Stimulated activated CD4-positive, alpha-beta T cell treated with anti-CD3 and anti-CD28 coated beads, Interleukin-4, amount 100 ng/mL, for 1 hour (primary cell): ENCODE data around the gene TMEM178A.

Source experiments
- DNase-seq: peaks from one replicate; pipeline ENCODE4 v3.0.0-alpha.2; 2020

TMEM178A gene

DNA sequence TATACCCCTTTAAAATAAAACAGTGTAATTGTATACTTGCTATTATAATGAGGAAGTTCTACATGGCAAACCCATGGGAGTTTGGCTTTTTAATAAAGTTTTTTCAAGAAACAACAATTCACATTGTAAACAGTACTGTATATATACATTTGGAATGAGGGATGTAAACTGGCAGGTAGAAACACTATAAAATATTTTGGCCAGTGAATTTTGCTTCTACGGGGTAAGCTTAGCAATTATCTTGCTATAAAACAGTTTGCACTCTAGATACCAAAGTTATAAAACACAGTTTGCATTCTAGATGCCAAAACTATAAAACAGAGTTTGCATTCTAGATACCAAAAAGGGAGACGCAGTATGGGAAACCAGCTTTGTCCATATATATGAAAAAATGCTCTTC is 96.7 kb downstream of the TMEM178A start:
- DNase-seq = no peak
